T-helper 2 cell treated with Interferon-gamma antibody and Interleukin-4, amounts not matched to agents 100 ng/mL and 5 ng/mL, for 36 hours (primary cell): ENCODE results near the gene DHX34. TPM values are rescaled to one million over a fixed set of nuclear protein-coding genes. Genes with fewer than 3 reads are reported as not detected.
"Not testable (repeated sequence)": the region's sequence is repeated elsewhere in the genome, so short reads cannot be mapped to it uniquely, and the experiment has no call there.

Experiments used
- intact Hi-C: fragments of 100-400 bp; cut with micrococcal nuclease; formaldehyde crosslinking; loops from one replicate; pipeline ENCODE4 v1.15.1; 2023
- total RNA-seq: library from RNA; stranded (reverse); gene quantifications from 2 replicates; pipeline ENCODE4 v1.2.3, GENCODE V29; 2022

The DHX34 gene
- total RNA-seq, 1 donor from 2014 or later = 15.5 TPM

- intact Hi-C loops = no loop called here
These were observed 18.6 kb upstream of the DHX34 start for GRCh38 chr19:47330466-47330869.

- intact Hi-C loops = no loop called here
These were observed 17.6 kb upstream of the DHX34 start for GRCh38 chr19:47331490-47331889.

GRCh38 chr19:47331931-47332547 lies 17.1 kb upstream of the DHX34 start, which contains the start of gene C5AR2:
Gene C5AR2, plus strand, starts transcription at chr19:47332175. Its CDS starts 8,625 bp downstream, at chr19:47340800.
- intact Hi-C loops = no loop called here

- intact Hi-C loops = not testable (repeated sequence)
These were observed 12.1 kb upstream of the DHX34 start for GRCh38 chr19:47336765-47337718.

GRCh38 chr19:47339196-47339880 lies 9.8 kb upstream of the DHX34 start:
- intact Hi-C loops = no loop called here

GRCh38 chr19:47340477-47341208 lies 8.5 kb upstream of the DHX34 start:
- intact Hi-C loops = no loop called here

GRCh38 chr19:47341734-47342133 lies 7.4 kb upstream of the DHX34 start:
- intact Hi-C loops = no loop called here

- intact Hi-C loops = no loop called here
These were observed 5.8 kb upstream of the DHX34 start for GRCh38 chr19:47343194-47343802.

- intact Hi-C loops = no loop called here
These were observed 4.7 kb upstream of the DHX34 start for GRCh38 chr19:47344425-47344824.

GRCh38 chr19:47346024-47346423 lies 3.1 kb upstream of the DHX34 start:
- intact Hi-C loops = loop anchor here (5.0 kb wide), 1 partner anchor 234 kb away; the partner anchor contains the start of gene ZC3H4

GRCh38 chr19:47350630-47351029 lies 1.5 kb downstream of the DHX34 start:
- intact Hi-C loops = no loop called here

- intact Hi-C loops = no loop called here
These were observed 2.4 kb downstream of the DHX34 start for GRCh38 chr19:47351548-47351947.

GRCh38 chr19:47352095-47352494 lies 3.0 kb downstream of the DHX34 start:
- intact Hi-C loops = no loop called here

GRCh38 chr19:47353307-47353712 lies 4.2 kb downstream of the DHX34 start:
- intact Hi-C loops = no loop called here

- intact Hi-C loops = no loop called here
These were observed 7.8 kb downstream of the DHX34 start for GRCh38 chr19:47356900-47357299.

GRCh38 chr19:47357788-47358680 lies 8.9 kb downstream of the DHX34 start:
- intact Hi-C loops = no loop called here

- intact Hi-C loops = no loop called here
These were observed 9.8 kb downstream of the DHX34 start for GRCh38 chr19:47358936-47359335.

GRCh38 chr19:47362321-47362720 lies 13.2 kb downstream of the DHX34 start:
- intact Hi-C loops = no loop called here

- intact Hi-C loops = no loop called here
These were observed 14.8 kb downstream of the DHX34 start for GRCh38 chr19:47363758-47364531.
